Measurements from ENCODE around the gene APOBEC3C.

GRCh38 chr22:38973289-38974169 is 40.5 kb upstream of the APOBEC3C start:
- TF ChIP-seq ZNF114 (CRISPR knock-in tag; IDR thresholded peaks at IDR 0.05) (no peak), CTCF (conservative IDR thresholded peaks at IDR 0.05; ENCODE audit: low read depth in 2 of 2) (peak; percentile 85 to 95), EZH2 (IDR thresholded peaks at IDR 0.05; ENCODE audit: low read depth, unreplicated experiment) (no peak), JUNB (IDR thresholded peaks at IDR 0.05; ENCODE audit: unreplicated experiment) (no peak), CREB1 (CRISPR knock-in tag; IDR thresholded peaks at IDR 0.05; ENCODE audit: low read depth) (no peak), POLR2AphosphoS5 (IDR thresholded peaks at IDR 0.05; ENCODE audit: low read depth) (no peak), REST (IDR thresholded peaks at IDR 0.05; ENCODE audit: unreplicated experiment) (no peak), NANOG (IDR thresholded peaks at IDR 0.05; ENCODE audit: borderline replicate concordance) (no peak), ZNF462 (CRISPR knock-in tag; IDR thresholded peaks at IDR 0.05) (no peak), EZH2phosphoT487 (IDR thresholded peaks at IDR 0.05; ENCODE audit: unreplicated experiment) (no peak), STAT1 (IDR thresholded peaks at IDR 0.05; ENCODE audit: unreplicated experiment) (no peak)

Data from GM23338 (cell line).